GM12865 (cell line): ENCODE results near the gene STYK1.

ENCODE experiments used
- DNase-seq: peaks from one replicate; pipeline ENCODE4 v3.0.0; 2010; ENCODE audit warnings: low read depth
- H3K4me3 ChIP-seq: 2 replicates; pipeline ENCODE4 v1.5.1; 2011; ENCODE audit warnings: mild to moderate bottlenecking, low read depth, low read length, control low read depth
- TF ChIP-seq, protein P1 (sequence below): IDR thresholded peaks from 2 replicates; pipeline ENCODE4 v1.5.1; 2011; ENCODE audit warnings: low read length, control low read depth, low read depth, inconsistent platforms; ENCODE audit not compliant: insufficient read depth; ENCODE audit errors: missing control alignments

Gene STYK1

DNA sequence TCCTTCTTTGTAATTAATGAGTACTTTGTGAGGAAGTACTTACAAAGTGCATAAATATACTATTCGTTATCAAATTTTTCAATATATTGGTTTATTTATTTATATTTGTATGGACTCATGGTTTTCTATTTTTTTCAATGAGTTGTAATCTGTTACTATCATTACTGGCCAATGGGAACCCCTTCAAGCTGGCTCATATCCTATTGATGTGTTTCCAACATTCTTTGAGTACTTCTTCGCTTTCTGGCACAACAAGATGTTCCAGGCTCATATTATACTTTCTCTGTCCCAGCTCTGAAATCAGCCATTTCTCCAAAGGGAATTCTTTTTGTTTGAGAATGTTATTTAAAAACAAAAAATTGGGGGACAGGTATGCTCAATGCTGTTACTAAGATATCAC is 31.8 kb upstream of the STYK1 start:
- H3K4me3 ChIP-seq: no peak overlapping the region
- TF ChIP-seq, protein P1, sequence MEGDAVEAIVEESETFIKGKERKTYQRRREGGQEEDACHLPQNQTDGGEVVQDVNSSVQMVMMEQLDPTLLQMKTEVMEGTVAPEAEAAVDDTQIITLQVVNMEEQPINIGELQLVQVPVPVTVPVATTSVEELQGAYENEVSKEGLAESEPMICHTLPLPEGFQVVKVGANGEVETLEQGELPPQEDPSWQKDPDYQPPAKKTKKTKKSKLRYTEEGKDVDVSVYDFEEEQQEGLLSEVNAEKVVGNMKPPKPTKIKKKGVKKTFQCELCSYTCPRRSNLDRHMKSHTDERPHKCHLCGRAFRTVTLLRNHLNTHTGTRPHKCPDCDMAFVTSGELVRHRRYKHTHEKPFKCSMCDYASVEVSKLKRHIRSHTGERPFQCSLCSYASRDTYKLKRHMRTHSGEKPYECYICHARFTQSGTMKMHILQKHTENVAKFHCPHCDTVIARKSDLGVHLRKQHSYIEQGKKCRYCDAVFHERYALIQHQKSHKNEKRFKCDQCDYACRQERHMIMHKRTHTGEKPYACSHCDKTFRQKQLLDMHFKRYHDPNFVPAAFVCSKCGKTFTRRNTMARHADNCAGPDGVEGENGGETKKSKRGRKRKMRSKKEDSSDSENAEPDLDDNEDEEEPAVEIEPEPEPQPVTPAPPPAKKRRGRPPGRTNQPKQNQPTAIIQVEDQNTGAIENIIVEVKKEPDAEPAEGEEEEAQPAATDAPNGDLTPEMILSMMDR: no peak
- DNase-seq: no peak

DNA sequence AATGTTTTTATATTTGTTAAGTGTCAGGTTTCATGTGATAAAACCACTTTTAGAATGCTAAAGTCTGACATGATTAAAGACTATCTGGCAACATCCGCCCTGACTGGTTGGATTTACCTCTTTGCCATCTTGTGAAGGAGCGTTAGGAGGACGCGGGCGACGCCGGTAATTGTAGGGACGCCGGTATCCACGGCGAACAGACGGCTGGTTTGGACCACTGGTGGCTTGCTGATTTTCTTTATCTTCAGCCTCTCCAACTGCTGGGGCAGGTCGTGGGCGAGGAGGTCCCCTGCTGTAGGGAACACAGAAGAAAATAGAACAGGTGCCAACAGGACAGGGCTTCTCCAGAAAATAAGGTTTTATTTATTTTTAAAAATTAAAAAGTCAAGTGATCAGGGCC is 28.0 kb upstream of the STYK1 start:
- no peak overlapping the region for H3K4me3 ChIP-seq
- TF ChIP-seq, protein P1: no peak
- DNase-seq: no peak

DNA sequence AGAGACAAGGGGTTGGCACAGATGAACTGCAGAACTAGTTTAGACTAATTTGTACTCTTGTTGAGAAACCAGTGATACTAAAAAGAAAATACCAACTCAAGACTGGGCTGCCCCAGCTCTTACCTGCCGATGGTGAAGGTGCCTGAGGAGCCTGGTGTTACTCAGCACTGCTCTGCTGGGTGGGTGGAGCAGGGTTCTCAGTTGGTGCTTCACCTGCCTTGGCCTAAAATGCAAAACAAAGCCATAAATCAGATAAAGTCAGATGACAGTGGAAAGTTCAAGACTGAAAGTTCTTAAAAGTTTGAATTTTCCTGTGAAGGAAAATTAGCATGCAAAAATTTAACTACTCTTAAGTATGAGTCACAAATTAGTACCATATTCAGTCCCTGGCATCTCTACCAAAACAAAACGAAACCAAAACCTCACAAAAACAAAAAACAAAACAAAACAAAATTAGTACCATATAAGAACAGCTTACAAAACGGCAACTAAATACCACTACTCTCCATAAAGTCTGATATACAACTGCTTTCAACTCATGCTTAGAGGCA is 27.4 kb upstream of the STYK1 start:
- peak; percentile 10 for DNase-seq
- TF ChIP-seq, protein P1: no peak

DNA sequence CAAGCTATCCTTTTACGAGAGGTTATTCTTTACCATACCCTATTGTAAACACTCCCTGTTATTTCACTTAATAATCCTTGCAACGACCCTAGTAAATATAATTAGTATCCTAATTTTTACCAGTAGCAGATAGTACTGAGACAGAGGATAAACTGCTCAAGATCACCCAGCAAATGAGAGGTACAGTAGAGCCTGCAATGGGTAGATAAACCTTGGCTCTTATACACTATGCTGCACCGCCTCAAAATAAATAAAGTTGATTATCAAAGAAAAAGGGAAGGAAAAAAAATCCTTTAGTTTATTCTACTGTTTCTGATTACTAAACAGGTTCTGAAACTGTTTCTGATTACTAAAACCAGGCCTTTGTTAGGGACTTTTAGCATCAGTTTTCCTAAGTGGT is 26.7 kb upstream of the STYK1 start:
- TF ChIP-seq, protein P1: no peak
- no peak for DNase-seq
- no peak overlapping the region for H3K4me3 ChIP-seq

More for the DNA sequence above, 27.4 kb upstream of the STYK1 start:
- H3K4me3 ChIP-seq: no peak overlapping the region

DNA sequence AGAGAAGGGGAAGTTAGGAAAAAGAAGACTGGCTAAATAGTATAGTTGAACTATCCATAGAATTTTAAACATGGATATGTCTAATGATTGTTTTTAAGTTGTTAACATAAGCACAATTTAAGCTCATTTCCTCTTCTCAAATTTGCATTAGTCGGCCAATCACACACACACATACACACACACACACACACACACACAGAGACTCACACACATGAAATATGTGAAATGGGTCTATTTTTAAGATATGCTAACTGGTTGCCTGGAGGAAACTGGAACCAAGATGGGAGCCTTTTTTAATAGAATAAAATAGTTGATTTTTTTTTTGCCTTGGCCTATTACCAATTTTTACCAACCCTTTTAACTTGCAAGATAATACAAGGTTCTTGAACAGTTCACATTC is 24.0 kb upstream of the STYK1 start:
- no peak for DNase-seq
- TF ChIP-seq, protein P1: no peak
- no peak overlapping the region for H3K4me3 ChIP-seq

DNA sequence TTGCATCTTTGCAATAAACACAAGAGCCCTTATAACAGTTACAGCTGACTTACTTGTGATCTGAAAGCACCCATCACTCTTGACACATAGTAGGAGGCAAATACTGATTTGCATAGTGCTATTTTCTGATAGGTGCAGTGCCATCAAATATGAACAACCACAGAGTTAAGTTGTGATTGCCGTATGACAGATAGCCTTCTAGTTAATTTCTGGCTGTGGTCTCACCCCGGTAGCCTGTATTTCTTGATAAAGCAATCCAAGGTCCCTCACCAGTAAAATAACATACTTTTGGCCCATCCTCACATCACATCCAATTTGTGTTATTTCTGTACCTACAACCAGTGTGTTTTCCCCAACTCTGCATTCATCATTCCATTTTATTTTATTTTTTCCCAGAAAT is 23.3 kb upstream of the STYK1 start:
- TF ChIP-seq, protein P1: no peak
- DNase-seq: no peak

DNA sequence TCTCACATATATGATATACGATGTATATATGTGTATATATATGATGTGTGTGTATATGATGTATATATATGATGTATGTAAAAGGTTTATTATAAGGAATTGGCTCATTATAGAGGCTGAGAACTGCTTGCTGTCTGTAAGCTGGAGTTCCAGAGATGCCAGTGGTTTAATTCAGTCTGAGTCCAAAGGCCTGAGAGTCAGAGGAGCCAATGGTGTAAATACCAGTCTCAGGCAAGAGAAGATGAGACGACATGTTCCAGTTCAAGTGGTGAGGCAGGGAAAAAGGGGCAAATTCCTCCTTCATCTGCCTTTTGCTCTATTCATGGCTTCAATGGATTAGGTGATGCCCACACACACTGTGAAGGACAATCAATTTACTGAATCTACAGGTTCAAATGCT is 17.1 kb upstream of the STYK1 start:
- DNase-seq: no peak
- TF ChIP-seq, protein P1: no peak
- H3K4me3 ChIP-seq: no peak overlapping the region

More for the DNA sequence above, 23.3 kb upstream of the STYK1 start:
- no peak overlapping the region for H3K4me3 ChIP-seq
